Measurements from ENCODE around the gene MEOX2.

GRCh38 chr7:15681186-15681585, 5.3 kb downstream of the MEOX2 start:
- TF ChIP-seq EZH2phosphoT487 (IDR thresholded peaks at IDR 0.05; ENCODE audit: insufficient read depth, low read depth) (no peak), EZH2 (IDR thresholded peaks at IDR 0.05; ENCODE audit: insufficient read depth, poor library complexity, severe bottlenecking) (no peak)
